NCI-H2107 treated with DMSO at 0.1 percent for 48 hours (cell line): Measurements from ENCODE around the gene UPB1.
"Not testable (repeated sequence)": the region's sequence is repeated elsewhere in the genome, so short reads cannot be mapped to it uniquely, and the experiment has no call there.

ENCODE experiments used
- DNase-seq: peaks from one replicate; lab custom pipeline; 2025; ENCODE audit not compliant: unreplicated experiment; lab: John Stamatoyannopoulos, UW

UPB1 gene

DNA sequence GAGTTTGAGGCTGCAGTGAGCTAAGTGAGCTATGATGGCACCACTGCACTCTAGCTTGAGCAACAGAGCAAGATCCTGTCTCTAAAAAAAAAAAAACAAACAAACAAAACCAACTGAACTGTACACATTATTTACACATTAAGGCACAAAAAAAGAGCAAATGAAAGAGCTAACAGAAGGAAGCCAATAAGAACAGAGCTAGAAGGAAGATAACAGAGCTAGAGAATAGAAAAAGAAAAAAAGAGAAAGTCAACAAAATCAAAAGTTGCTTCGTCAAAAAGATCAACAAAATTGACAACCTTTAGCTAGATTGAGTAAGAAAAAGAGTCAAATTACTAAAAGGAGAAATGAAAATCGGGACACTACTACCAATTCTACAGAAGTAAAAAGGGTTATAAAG lies 34.8 kb downstream of the UPB1 start:
- DNase-seq, result no peak

DNA sequence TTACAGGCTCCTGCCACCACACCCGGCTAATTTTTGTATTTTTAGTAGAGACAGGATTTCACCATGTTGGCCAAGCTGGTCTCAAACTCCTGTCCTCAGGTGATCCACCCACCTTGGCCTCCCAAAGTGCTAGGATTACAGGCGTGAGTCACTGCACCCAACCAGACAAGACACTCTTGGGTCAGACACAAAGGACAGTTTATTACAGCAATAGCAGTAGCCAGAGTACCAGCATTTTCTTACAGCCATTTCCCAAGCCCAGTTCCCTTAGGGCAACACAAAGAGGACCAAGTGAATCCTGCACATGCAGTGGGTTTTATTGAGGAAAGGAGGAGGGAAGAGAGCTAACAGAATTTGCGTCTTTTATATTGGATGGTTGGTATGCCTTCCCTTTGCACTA lies 35.8 kb downstream of the UPB1 start:
- not testable (repeated sequence) for DNase-seq

- no peak for DNase-seq
These were observed 36.9 kb downstream of the UPB1 start for GRCh38 chr22:24532075-24532474.

GRCh38 chr22:24535348-24535747 lies 40.2 kb downstream of the UPB1 start:
- no peak for DNase-seq

GRCh38 chr22:24536089-24536488 lies 41.0 kb downstream of the UPB1 start:
- no peak for DNase-seq

GRCh38 chr22:24540470-24540869 lies 45.3 kb downstream of the UPB1 start:
- no peak for DNase-seq

GRCh38 chr22:24541681-24542515 lies 46.8 kb downstream of the UPB1 start:
- no peak for DNase-seq

GRCh38 chr22:24542641-24543040 lies 47.5 kb downstream of the UPB1 start:
- DNase-seq, result no peak

DNA sequence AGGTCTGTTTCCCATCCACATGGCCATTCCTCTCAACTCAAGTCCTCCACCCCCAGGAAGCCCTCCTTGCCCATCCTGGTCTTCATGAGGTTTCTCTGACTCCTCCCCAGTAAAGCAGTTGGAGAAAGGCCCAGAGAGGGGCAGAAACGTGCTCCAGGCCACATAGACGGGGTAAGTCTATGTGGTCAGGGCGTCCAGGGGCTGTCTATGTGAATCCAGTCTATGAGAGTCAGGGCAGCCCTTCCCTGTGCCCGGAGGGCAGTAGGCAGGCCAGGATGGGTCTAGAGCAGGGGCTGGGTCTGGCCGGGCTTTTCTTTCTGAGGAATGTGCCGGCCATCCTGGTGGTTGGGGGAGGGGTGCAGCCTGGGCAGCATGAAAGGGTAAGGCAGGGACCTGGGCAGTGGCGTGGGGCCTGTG lies 48.1 kb downstream of the UPB1 start:
- DNase-seq, result no peak

GRCh38 chr22:24543679-24544243 lies 48.6 kb downstream of the UPB1 start:
- DNase-seq, result no peak

DNA sequence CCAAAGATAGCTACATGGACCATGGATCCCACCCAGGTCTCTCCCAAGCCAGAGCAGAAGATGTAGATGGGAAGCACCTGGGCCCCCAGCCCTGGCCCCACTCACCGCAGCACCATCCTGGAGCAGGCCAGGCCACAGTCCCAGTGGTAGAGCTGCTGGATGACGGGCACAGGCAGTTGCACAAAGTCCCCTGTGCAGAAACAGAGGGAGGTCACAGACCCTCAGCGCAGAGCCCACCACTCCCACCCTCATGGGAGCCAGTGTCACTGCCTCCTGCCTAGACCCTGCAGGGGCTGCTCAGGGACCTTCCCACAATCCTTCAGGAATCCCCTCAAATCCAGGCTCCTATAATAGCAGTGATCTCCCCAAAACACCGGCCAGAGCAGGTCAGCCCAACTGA lies 53.7 kb downstream of the UPB1 start:
- DNase-seq, result no peak

DNA sequence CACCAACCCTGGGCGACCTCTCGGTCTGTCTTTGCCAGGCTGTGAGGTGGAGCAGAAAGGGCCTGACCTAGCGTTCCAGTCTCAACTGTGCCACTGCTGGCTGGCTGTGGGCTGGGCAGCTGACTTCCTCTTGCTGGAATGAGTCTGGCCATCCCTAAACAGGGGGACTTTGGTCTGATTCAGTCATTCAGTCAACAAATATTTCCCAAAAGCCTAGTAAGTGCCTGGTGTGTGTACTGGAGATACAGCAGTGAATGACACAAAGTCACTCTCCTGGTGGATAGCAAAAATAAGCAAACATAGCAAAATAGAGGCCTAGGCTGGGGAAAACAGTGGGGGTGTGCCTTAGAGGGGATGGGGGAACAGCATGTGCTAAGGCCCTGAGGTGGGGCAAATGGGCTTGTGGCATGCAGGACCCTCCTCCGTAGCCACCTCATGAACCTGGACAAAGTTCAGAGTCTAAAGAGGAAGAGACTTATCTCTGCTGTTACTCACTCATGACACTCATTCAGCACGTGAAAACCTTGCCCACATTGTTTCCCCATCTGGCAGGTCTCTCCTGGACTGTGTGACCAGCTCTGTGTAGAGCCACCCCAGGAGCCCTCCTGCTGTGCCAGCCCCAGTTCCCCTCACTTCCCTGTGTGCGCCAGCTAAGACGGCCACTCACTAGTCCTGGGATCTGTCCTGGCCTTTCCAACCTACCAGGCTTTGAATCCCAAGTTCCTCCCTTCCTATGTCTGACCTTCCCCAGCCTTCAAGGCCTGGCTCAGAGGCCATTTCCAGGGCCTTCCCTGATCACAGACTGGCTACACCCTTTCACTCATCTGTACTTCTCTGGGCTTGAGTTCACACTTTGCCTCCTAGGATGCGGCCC lies 55.1 kb downstream of the UPB1 start:
- no peak for DNase-seq

DNA sequence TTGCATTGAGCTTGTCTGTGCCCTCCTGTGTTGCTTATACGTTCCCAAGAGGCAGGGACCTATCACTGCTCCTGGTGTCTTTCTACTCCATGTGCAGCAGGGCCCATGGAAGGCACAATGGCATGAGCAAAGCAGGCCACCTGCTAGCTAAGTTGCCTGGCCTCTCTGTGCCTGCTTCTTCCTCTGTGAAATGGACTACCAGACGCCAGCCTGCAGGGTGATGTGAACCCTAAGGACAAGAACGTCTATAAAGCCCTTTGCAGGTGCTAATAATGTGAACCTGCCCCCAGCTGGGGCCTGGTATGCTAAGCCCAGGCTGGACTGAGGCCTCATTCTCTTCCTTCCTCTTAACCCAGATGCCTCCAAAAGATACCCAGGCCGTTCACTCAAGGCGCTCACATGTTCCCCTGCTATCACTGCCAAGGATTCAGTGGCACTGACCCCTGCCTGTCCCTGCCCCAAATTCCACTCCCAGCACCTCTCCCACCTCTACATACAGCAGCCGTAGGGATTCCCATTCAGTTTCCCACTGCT lies 55.8 kb downstream of the UPB1 start:
- DNase-seq, result no peak

GRCh38 chr22:24552503-24553286 lies 57.6 kb downstream of the UPB1 start:
- not testable (repeated sequence) for DNase-seq

GRCh38 chr22:24553597-24554312 lies 58.6 kb downstream of the UPB1 start:
- DNase-seq, result no peak

DNA sequence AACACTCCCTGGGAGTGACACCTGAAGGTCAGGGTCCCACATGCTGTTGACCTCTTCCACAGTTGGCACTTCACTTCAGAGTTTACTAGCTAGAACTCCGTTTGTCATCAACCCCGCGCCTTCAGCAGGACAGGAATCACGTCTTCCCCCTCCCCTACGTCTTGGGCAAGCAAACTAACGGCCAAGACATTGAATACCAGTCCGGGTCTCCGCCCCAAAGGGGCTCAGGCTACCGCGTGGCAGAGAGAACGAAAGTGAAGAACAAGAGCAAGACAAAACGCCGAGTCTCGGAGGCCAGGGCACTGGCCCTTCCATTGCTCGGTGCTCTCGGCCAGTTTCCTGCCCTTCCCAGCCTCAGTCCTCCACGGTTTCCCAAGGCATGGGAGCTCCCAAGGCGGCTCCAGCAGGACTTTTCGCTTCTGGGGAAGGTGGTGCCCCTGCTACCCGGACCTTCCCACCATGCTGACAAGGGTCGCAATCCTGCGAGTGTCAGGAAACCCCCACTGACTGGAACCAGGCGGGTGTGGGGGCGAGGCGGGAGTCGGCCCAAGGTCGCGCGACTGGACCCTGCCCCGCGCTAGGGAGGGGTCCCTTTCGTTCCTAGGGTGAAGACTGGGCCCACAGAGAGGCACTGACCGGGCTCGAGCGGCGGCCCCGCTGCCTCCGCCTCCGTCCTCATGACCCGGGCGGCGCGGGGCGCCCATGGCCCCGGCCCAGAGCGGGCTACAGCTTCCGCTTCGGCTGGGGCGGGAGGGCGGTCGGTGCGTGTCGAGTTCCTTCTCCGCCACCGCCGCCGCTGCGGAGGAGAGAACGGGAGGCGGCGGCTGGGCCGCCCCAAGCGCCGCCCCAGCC lies 59.4 kb downstream of the UPB1 start, which contains the start of gene GUCD1:
Gene GUCD1, minus strand, starts transcription at position 826 of the 852 bp plus-strand sequence. Its CDS starts 147 bp downstream, at position 679.
- DNase-seq, result no peak

DNA sequence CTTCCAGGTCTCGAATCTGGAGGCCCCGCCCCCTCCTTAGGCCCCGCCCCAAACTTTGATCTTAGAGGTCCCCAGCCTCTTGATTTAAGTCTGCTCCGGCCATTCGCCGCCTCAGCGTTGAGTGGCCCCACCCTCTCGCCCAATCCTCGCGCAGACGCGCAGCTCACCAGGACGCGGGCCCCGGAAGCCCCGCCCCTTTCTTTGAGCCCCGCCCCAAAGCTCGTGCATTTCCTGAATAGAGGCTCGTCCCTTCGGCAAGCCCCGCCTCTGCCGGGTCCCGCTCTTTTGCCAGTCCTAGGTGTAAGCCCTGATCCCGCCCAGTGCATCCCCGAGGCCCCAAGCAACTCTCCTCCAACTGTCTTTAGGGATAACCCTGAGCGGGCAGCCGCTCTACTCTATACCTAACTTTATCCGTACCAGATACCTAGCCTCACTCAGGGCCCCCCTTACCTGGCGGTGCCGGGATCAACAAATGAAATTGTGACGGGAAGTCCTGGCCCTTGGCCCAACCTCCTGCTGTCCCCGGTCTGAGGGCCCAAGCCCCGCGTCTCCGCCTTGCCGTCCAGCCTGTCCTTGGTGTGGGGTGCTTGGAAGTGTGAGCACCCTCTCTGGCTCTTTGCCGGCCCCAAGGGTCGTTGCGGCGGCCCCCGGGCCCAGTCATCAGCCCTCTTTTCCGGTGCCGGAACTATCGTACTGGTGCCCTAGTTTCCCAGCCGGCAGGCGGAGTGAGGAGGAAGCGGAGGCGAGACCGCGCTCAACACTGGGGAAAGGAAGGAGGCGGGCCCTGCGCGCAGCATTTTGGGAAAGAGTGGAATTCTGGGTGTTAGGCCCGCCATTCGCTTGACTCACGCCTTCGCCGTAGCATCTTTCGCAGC lies 60.3 kb downstream of the UPB1 start, which contains the start of gene SNRPD3:
Gene SNRPD3, plus strand, starts transcription at position 835 of the 875 bp plus-strand sequence. CDS start 1,676 bp downstream, outside the sequence.
- DNase-seq, result peak; percentile 84

DNA sequence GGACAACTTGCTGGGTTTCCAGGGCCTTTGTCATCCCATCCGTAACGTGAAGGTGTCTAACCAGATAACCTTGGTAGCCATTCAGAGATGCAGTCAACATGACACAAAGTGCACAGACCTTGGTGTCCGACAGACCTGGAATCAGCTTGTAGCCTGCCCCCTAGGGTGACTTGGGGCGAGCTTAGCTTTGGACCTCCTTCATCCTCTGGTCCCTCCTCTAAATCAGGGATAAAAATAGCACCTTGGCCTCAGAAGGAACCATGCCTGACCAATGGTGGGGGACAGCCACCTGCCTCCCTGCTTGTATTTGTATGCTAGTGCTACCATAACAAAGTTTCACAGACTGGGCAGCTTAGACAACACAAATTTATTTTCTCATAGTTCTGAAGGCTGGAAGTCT lies 64.3 kb downstream of the UPB1 start:
- no peak for DNase-seq
